Measurements from ENCODE around the gene EFCAB5.

The EFCAB5 gene

DNA sequence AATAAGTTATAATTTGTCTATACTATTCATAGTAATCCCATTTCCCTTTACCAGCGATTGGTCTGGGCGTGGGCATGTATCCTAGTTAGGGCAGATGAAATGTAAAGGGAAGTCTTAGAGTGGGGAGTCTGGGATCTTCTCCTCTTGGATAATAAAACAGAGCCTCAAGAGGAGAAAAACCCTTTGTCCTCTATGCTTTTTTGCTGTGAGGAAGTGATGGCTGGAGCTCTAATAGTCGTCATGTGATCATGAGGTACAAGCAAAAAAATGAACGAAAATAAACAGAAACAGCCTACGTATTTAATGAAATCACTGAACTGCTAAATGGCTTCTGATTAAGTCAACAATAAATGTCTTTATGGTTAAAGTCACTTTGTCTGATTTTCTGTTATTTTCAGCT lies 26.8 kb downstream of the EFCAB5 start:
- TF ChIP-seq CTCF (IDR thresholded peaks at IDR 0.05; ENCODE audit: insufficient read depth, low read length, poor library complexity, severe bottlenecking): no peak
- TF ChIP-seq EZH2phosphoT487 (conservative IDR thresholded peaks at IDR 0.05; ENCODE audit: low read length): no peak
- Histone ChIP-seq H4K20me1 (ENCODE audit: low read depth, low read length) (no peaks in the 10 kb centered on the region), H3K4me2 (ENCODE audit: low read depth, low read length, poor library complexity, severe bottlenecking) (no peak overlapping the region), H3K9me2 (replicated peaks; ENCODE audit: insufficient read depth, low read length) (no peaks in the 10 kb centered on the region), H3K36me3 (ENCODE audit: low read length) (no peaks in the 10 kb centered on the region), H3F3A (ENCODE audit: insufficient read depth) (no peaks in the 10 kb centered on the region), H3K4me3 (ENCODE audit: insufficient read depth, low read length, poor library complexity, severe bottlenecking) (no peak overlapping the region), H3K27ac (ENCODE audit: low read depth, low read length) (no peak overlapping the region), H3K79me2 (ENCODE audit: insufficient read depth, low read length) (no peaks in the 10 kb centered on the region), H2AFZ (ENCODE audit: low read depth, low read length, severe bottlenecking) (no peak overlapping the region), H3K27me3 (ENCODE audit: low read length) (no peaks in the 10 kb centered on the region), H3K9me3 (ENCODE audit: insufficient read depth, low read length) (no peaks in the 10 kb centered on the region), H3K9ac (ENCODE audit: low read length) (no peak overlapping the region)

GRCh38 chr17:29972277-29972676 lies 30.8 kb downstream of the EFCAB5 start:
- Histone ChIP-seq H3K36me3 (ENCODE audit: low read length) (no peaks in the 10 kb centered on the region), H4K20me1 (ENCODE audit: low read depth, low read length) (no peaks in the 10 kb centered on the region), H3K4me2 (ENCODE audit: low read depth, low read length, poor library complexity, severe bottlenecking) (no peak overlapping the region), H3K4me3 (ENCODE audit: insufficient read depth, low read length, poor library complexity, severe bottlenecking) (no peak overlapping the region), H3K27me3 (ENCODE audit: low read length) (no peaks in the 10 kb centered on the region), H3K9me3 (ENCODE audit: insufficient read depth, low read length) (no peaks in the 10 kb centered on the region), H3K79me2 (ENCODE audit: insufficient read depth, low read length) (no peaks in the 10 kb centered on the region), H2AFZ (ENCODE audit: low read depth, low read length, severe bottlenecking) (no peak overlapping the region), H3K9me2 (replicated peaks; ENCODE audit: insufficient read depth, low read length) (no peaks in the 10 kb centered on the region), H3K27ac (ENCODE audit: low read depth, low read length) (no peak overlapping the region), H3K9ac (ENCODE audit: low read length) (no peak overlapping the region), H3F3A (ENCODE audit: insufficient read depth) (no peaks in the 10 kb centered on the region)
- TF ChIP-seq EZH2phosphoT487 (conservative IDR thresholded peaks at IDR 0.05; ENCODE audit: low read length) (no peak), CTCF (IDR thresholded peaks at IDR 0.05; ENCODE audit: insufficient read depth, low read length, poor library complexity, severe bottlenecking) (no peak)

- H3K36me3 ChIP-seq (ENCODE audit: low read length): no peaks in the 10 kb centered on the region
These were observed 31.6 kb downstream of the EFCAB5 start for GRCh38 chr17:29973005-29973404.

More at GRCh38 chr17:29973005-29973404, 31.6 kb downstream of the EFCAB5 start:
- H4K20me1 ChIP-seq (ENCODE audit: low read depth, low read length): no peaks in the 10 kb centered on the region
- H2AFZ ChIP-seq (ENCODE audit: low read depth, low read length, severe bottlenecking): no peak overlapping the region
- no peak overlapping the region for H3K27ac ChIP-seq (ENCODE audit: low read depth, low read length)
- no peak for TF ChIP-seq EZH2phosphoT487 (conservative IDR thresholded peaks at IDR 0.05; ENCODE audit: low read length)
- TF ChIP-seq CTCF (IDR thresholded peaks at IDR 0.05; ENCODE audit: insufficient read depth, low read length, poor library complexity, severe bottlenecking): no peak
- no peaks in the 10 kb centered on the region for H3F3A ChIP-seq (ENCODE audit: insufficient read depth)
- H3K9ac ChIP-seq (ENCODE audit: low read length): no peak overlapping the region
- H3K9me2 ChIP-seq (replicated peaks; ENCODE audit: insufficient read depth, low read length): no peaks in the 10 kb centered on the region
- H3K79me2 ChIP-seq (ENCODE audit: insufficient read depth, low read length): no peaks in the 10 kb centered on the region
- no peak overlapping the region for H3K4me2 ChIP-seq (ENCODE audit: low read depth, low read length, poor library complexity, severe bottlenecking)
- H3K4me3 ChIP-seq (ENCODE audit: insufficient read depth, low read length, poor library complexity, severe bottlenecking): no peak overlapping the region
- no peaks in the 10 kb centered on the region for H3K9me3 ChIP-seq (ENCODE audit: insufficient read depth, low read length)
- no peaks in the 10 kb centered on the region for H3K27me3 ChIP-seq (ENCODE audit: low read length)
